Mesenchymal stem cell (in vitro differentiated cells and primary cell): Measurements from ENCODE around the gene GRK6.

Experiments
- DNase-seq: peaks from one replicate; pipeline ENCODE4 v3.0.0-alpha.2; 2013
- H2AFZ ChIP-seq: one replicate; pipeline ENCODE4 v1.6.1; 2013; ENCODE audit warnings: low read depth, mild to moderate bottlenecking, control low read depth, inconsistent platforms, low read length, moderate library complexity
- H2AK5ac ChIP-seq: 2 replicates; pipeline ENCODE4 v1.6.1; 2013; ENCODE audit warnings: low read length, moderate library complexity, mild to moderate bottlenecking, inconsistent platforms; ENCODE audit not compliant: severe bottlenecking
- H2BK120ac ChIP-seq: one replicate; pipeline ENCODE4 v1.6.1; 2013; ENCODE audit warnings: low read depth, mild to moderate bottlenecking, inconsistent platforms, low read length, moderate library complexity
- H2BK12ac ChIP-seq, 2 experiments: one replicate each; pipeline ENCODE4 v1.6.1; 2013; ENCODE audit warnings: inconsistent platforms in 2 of 2, low read length in 2 of 2, mild to moderate bottlenecking in 2 of 2, moderate library complexity in 2 of 2, control low read depth in 1 of 2
- H2BK15ac ChIP-seq: one replicate; pipeline ENCODE4 v1.6.1; 2013; ENCODE audit warnings: mild to moderate bottlenecking, low read depth, inconsistent platforms; ENCODE audit not compliant: poor library complexity, severe bottlenecking
- H2BK5ac ChIP-seq: 2 replicates; pipeline ENCODE4 v1.6.1; 2013; ENCODE audit warnings: low read depth, mild to moderate bottlenecking, low read length, control low read depth, inconsistent platforms; ENCODE audit not compliant: poor library complexity, severe bottlenecking
- H3K14ac ChIP-seq, 2 experiments: one replicate each; pipeline ENCODE4 v1.6.1; 2013; ENCODE audit warnings: inconsistent platforms in 2 of 2, low read length in 2 of 2, control low read depth in 1 of 2, mild to moderate bottlenecking in 1 of 2, moderate library complexity in 1 of 2
- H3K18ac ChIP-seq, 2 experiments: one replicate each; pipeline ENCODE4 v1.6.1; 2013; ENCODE audit warnings: inconsistent platforms in 2 of 2, low read length in 2 of 2, control low read depth in 1 of 2, low read depth in 1 of 2, mild to moderate bottlenecking in 1 of 2
- H3K23ac ChIP-seq, 2 experiments: one replicate each; pipeline ENCODE4 v1.6.1; 2013; ENCODE audit warnings: inconsistent platforms in 2 of 2, low read length in 2 of 2, mild to moderate bottlenecking in 2 of 2, moderate library complexity in 2 of 2, control low read depth in 1 of 2
- H3K27ac ChIP-seq: 2 replicates; pipeline ENCODE4 v1.5.1; 2013; ENCODE audit warnings: mild to moderate bottlenecking, moderate library complexity, low read length, control low read depth, inconsistent platforms; ENCODE audit not compliant: poor library complexity, severe bottlenecking
- H3K27me3 ChIP-seq, 2 experiments: 2 replicates each; pipeline versions ENCODE4 v1.6.1 to v1.7.0; 2013; ENCODE audit warnings: low read length in 2 of 2, mild to moderate bottlenecking in 2 of 2, moderate library complexity in 2 of 2, control low read depth in 1 of 2, inconsistent platforms in 1 of 2; ENCODE audit not compliant: control insufficient read depth in 1 of 2, insufficient read depth in 1 of 2
- H3K36me3 ChIP-seq, 2 experiments: 2 replicates each; pipeline versions ENCODE4 v1.6.1 to v1.7.0; 2013; ENCODE audit warnings: low read length in 2 of 2, control low read depth in 1 of 2, inconsistent platforms in 1 of 2, low read depth in 1 of 2, mild to moderate bottlenecking in 1 of 2; ENCODE audit not compliant: insufficient read depth in 2 of 2, control insufficient read depth in 1 of 2
- H3K4ac ChIP-seq, 2 experiments: one replicate each; pipeline ENCODE4 v1.6.1; 2013; ENCODE audit warnings: inconsistent platforms in 2 of 2, low read length in 2 of 2, mild to moderate bottlenecking in 2 of 2, moderate library complexity in 2 of 2, control low read depth in 1 of 2, low read depth in 1 of 2
- H3K4me1 ChIP-seq: 2 replicates; pipeline ENCODE4 v1.6.1; 2013; ENCODE audit warnings: low read depth, low read length, control low read depth; ENCODE audit not compliant: control insufficient read depth, insufficient read depth
- H3K4me2 ChIP-seq: 2 replicates; pipeline ENCODE4 v1.6.1; 2013; ENCODE audit warnings: low read length, mild to moderate bottlenecking, inconsistent platforms; ENCODE audit not compliant: poor library complexity, severe bottlenecking
- H3K4me3 ChIP-seq, 2 experiments: 2 replicates each; pipeline versions ENCODE4 v1.5.1 to v1.7.0; 2013; ENCODE audit warnings: low read length in 2 of 2, mild to moderate bottlenecking in 2 of 2, control low read depth in 1 of 2, low read depth in 1 of 2; ENCODE audit not compliant: insufficient read depth in 1 of 2
- H3K79me1 ChIP-seq: replicated peaks from 2 replicates; pipeline ENCODE4 v1.6.1; 2013; ENCODE audit warnings: mild to moderate bottlenecking, control low read depth, low read length, inconsistent platforms; ENCODE audit not compliant: poor library complexity, severe bottlenecking
- H3K9ac ChIP-seq: 2 replicates; pipeline ENCODE4 v1.7.0; 2013; ENCODE audit warnings: mild to moderate bottlenecking, low read length, moderate library complexity
- H3K9me3 ChIP-seq: 2 replicates; pipeline ENCODE4 v1.7.0; 2013; ENCODE audit warnings: mild to moderate bottlenecking, low read length; ENCODE audit not compliant: control insufficient read depth
- H4K8ac ChIP-seq: one replicate; pipeline ENCODE4 v1.6.1; 2013; ENCODE audit warnings: inconsistent platforms, mild to moderate bottlenecking, low read length, moderate library complexity
- H4K91ac ChIP-seq: one replicate; pipeline ENCODE4 v1.6.1; 2013; ENCODE audit warnings: mild to moderate bottlenecking, low read length, inconsistent platforms
- WGBS: methylation state at CpG from one replicate; pipeline ENCODE4 v1.1.7; 2013; ENCODE audit warnings: mixed read lengths; 5-methylcytosine and 5-hydroxymethylcytosine counted together

Gene GRK6

DNA sequence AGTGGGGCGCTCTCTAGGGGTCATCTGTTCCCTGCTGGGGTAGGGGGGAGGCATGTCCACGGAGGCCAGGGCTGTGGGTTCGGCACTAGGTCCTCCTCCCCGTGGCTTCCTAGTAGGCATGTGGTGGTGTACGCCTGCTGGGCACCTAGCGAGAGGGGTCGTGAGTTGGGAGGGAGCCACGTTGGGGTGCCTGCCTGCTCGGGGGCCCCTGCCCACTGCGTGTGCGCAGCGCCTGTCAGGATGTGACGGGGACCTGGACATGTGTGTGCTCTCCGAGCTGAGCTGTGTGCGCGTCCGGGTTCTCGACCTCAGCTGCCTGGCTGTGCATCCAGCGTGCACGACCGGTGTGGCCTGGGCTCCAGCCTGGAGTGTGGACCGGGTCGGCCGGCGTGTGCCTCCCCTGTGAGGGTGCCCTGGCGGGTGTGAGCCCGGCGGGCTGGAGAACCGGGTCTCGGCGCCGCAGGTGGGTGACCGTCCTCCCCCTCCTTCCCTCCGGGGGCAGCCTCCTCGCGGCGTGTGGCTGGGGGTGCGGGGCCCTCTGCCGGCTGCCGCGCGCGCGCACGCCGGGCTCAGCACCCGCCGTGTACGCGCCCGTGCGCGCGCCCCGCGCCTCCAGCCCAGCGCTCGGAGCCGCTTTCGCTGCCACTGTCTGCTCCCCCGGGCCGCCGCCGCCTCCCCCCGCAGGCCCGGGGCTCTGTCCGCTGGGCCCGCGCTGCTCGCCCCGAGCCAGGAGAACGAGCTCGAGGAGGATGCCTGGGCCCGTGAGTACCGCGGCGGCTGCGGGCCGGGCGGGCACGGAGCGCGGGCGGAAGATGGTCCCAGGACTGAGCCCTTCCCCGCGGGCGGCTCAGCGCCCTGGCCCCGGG, 20.0 kb downstream of the GRK6 start, which contains the start of gene PRR7:
PRR7 (plus strand) TSS at position 615 of the 866 bp plus-strand sequence. CDS start 8,254 bp downstream, outside the sequence.
- Histone ChIP-seq H3K14ac (peak within 1 kb of the TSS in 1 of 2 experiments; percentile 96), H2AFZ (peak within 1 kb of the TSS; percentile 80), H3K4me2 (peak within 1 kb of the TSS; percentile 82), H3K27me3 (peaks cover 0 to 10% of the 10 kb centered on the region in 2 experiments), H3K4me1 (peaks cover 31% of the 10 kb centered on the region), H3K4ac (peak within 1 kb of the TSS; percentile 52), H2BK15ac (peak within 1 kb of the TSS; percentile 52), H3K79me1 (peaks cover 7% of the 10 kb centered on the region), H3K36me3 (peaks cover 10 to 40% of the 10 kb centered on the region in 2 experiments), H3K23ac (no peak within 1 kb of the TSS), H3K9ac (peak within 1 kb of the TSS; percentile 71), H2BK5ac (no peak within 1 kb of the TSS), H2BK120ac (peak within 1 kb of the TSS; percentile 46), H4K8ac (peak within 1 kb of the TSS; percentile 92), H3K9me3 (no peaks in the 10 kb centered on the region), H3K4me3 (peak within 1 kb of the TSS; percentile 80 to 88), H2BK12ac (peak within 1 kb of the TSS in 1 of 2 experiments; percentile 75), H2AK5ac (peak within 1 kb of the TSS; percentile 67), H4K91ac (peak within 1 kb of the TSS; percentile 79), H3K18ac (peak within 1 kb of the TSS; percentile 78 to 88), H3K27ac (peak within 1 kb of the TSS; percentile 81)
- peak; percentile 67 for DNase-seq
- WGBS, result 10% methylated on average over 40 of the region's 89 CpGs

DNA sequence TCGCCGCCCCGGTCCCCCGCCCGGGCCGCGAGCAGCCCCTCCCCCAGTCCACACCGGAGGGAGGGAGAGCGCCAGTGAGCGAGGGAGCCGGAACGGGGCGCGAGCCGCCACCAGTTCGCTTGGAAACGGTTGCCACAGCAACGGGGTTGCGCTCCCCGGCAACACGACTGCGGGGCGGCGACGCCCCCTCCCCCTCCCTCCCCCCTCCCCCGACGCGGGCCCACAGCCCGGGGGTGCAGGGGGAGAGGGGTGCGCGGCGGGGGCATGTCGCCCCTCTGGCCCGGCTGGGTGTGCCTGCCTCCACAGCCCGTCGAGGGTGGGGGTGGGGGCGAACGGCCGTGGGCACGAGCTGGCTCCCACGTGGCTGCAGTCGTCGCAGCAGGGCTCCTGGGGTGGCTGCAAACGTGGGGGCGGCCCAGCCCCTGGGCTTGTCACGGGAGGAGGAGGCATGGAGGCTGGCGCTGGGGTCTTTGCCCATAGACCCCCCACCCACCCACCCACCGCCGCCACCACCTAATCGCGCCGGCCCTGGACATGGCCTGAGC, 20.7 kb downstream of the GRK6 start:
- Histone ChIP-seq H3K79me1 (peaks cover 7% of the 10 kb centered on the region), H2BK5ac (no peak overlapping the region), H3K9ac (peak overlapping the region; percentile 71), H3K36me3 (peaks cover 4 to 33% of the 10 kb centered on the region in 2 experiments), H3K27me3 (peaks cover 0 to 10% of the 10 kb centered on the region in 2 experiments), H3K9me3 (no peaks in the 10 kb centered on the region), H3K27ac (peak overlapping the region; percentile 81), H2BK12ac (peak overlapping the region in 1 of 2 experiments; percentile 75), H3K4me2 (peak overlapping the region; percentile 82), H2BK15ac (no peak overlapping the region), H2AFZ (peak overlapping the region; percentile 56), H4K91ac (peak overlapping the region; percentile 79), H2AK5ac (no peak overlapping the region), H2BK120ac (peak overlapping the region; percentile 11), H3K4ac (peak overlapping the region in 1 of 2 experiments; percentile 36), H3K4me3 (peak overlapping the region; percentile 80 to 88), H4K8ac (peak overlapping the region; percentile 83), H3K23ac (no peak overlapping the region), H3K4me1 (peaks cover 31% of the 10 kb centered on the region), H3K18ac (peak overlapping the region; percentile 78 to 88), H3K14ac (peak overlapping the region in 1 of 2 experiments; percentile 76)
- WGBS, result 0% methylated on average over 8 of the region's 52 CpGs
- peak; percentile 57 for DNase-seq

- H4K8ac ChIP-seq, result peak overlapping the region; percentile 73
- peak overlapping the region; percentile 47 for H3K9ac ChIP-seq
- peak overlapping the region; percentile 71 to 88 for H3K18ac ChIP-seq
- peak overlapping the region; percentile 66 to 88 for H3K4me3 ChIP-seq
- no peak overlapping the region for H3K23ac ChIP-seq
- H2AK5ac ChIP-seq, result peak overlapping the region; percentile 67
- peaks cover 31% of the 10 kb centered on the region for H3K4me1 ChIP-seq
- H3K4me2 ChIP-seq, result peak overlapping the region; percentile 62
- peak; percentile 74 for DNase-seq
- peak overlapping the region; percentile 81 for H3K27ac ChIP-seq
- peak overlapping the region; percentile 15 for H4K91ac ChIP-seq
- H3K36me3 ChIP-seq, result peaks cover 0 to 32% of the 10 kb centered on the region in 2 experiments
- no peak overlapping the region for H2BK120ac ChIP-seq
- no peak overlapping the region for H2BK5ac ChIP-seq
- 4% methylated on average over 19 of the region's 23 CpGs for WGBS
- H3K79me1 ChIP-seq, result peaks cover 11% of the 10 kb centered on the region
- H2BK12ac ChIP-seq, result peak overlapping the region in 1 of 2 experiments; percentile 37
- no peak overlapping the region for H2AFZ ChIP-seq
- H3K4ac ChIP-seq, result peak overlapping the region in 1 of 2 experiments; percentile 52
- peaks cover 0 to 10% of the 10 kb centered on the region in 2 experiments for H3K27me3 ChIP-seq
- peak overlapping the region; percentile 52 for H2BK15ac ChIP-seq
- H3K9me3 ChIP-seq, result no peaks in the 10 kb centered on the region
- H3K14ac ChIP-seq, result peak overlapping the region in 1 of 2 experiments; percentile 94
These were observed 21.3 kb downstream of the GRK6 start for GRCh38 chr5:177447611-177448243.
